Stimulated activated naive CD8-positive, alpha-beta T cell treated with anti-CD3 and anti-CD28 coated beads, Interleukin-15, amount 100 ng/mL, for 72 hours (primary cell): ENCODE data around the gene PRKCB.
"Not testable (repeated sequence)": the region's sequence is repeated elsewhere in the genome, so short reads cannot be mapped to it uniquely, and the experiment has no call there.

Experiments
- ATAC-seq: fragments of 150-1000 bp; cut with Tn5 transposase; 2 replicates; pipeline ENCODE4 v1.10.0; 2021; ENCODE audit warnings: mild to moderate bottlenecking, moderate library complexity
- DNase-seq, 2 donors: peaks; one replicate each; pipeline ENCODE4 v3.0.0; 2021 to 2022
- H3K27ac Mint-ChIP-seq, 2 donors: one replicate each; pipeline ENCODE4 v1.8.0; 2022; ENCODE audit warnings: mild to moderate bottlenecking in 2 of 2, mixed read lengths in 2 of 2, moderate library complexity in 2 of 2
- H3K27me3 Mint-ChIP-seq: one replicate; pipeline ENCODE4 v1.8.0; 2022; ENCODE audit warnings: mixed read lengths
- H3K4me1 Mint-ChIP-seq: one replicate; pipeline ENCODE4 v1.8.0; 2022; ENCODE audit warnings: mild to moderate bottlenecking, mixed read lengths
- H3K4me3 Mint-ChIP-seq, 2 donors: one replicate each; pipeline ENCODE4 v1.8.0; 2022; ENCODE audit warnings: mild to moderate bottlenecking in 2 of 2, mixed read lengths in 2 of 2, moderate library complexity in 1 of 2
- H3K9me3 Mint-ChIP-seq, 2 donors: one replicate each; pipeline ENCODE4 v1.8.0; 2022; ENCODE audit warnings: mixed read lengths in 2 of 2

The PRKCB gene

DNA sequence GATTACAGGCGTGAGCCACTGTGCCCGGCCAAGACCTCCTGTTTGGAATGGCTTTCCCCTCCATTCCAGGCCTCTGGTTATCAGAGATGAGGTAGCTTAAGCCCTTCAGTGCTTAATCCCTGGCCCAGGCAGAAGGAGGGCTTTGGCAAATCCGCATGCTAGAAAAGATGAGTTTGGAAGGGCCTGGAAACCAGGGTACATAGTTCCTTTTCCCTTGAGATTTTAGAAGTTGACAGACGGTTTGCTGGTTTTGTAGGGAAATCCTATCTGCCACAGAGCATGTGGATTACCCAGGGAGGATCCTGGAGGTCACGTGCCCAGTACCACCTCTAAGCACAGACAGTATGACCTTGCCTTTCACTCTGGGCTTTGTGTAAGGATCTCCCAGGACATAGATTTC is 305.7 kb downstream of the PRKCB start:
- ATAC-seq, result no peak
- no peak overlapping the region for H3K4me3 Mint-ChIP-seq
- peaks cover 0 to 12% of the 10 kb centered on the region in 2 donors for H3K9me3 Mint-ChIP-seq
- H3K27ac Mint-ChIP-seq, result peak overlapping the region in 1 of 2 donors; percentile 66
- H3K27me3 Mint-ChIP-seq, result no peaks in the 10 kb centered on the region
- peaks cover 44% of the 10 kb centered on the region for H3K4me1 Mint-ChIP-seq
- no peak for DNase-seq

DNA sequence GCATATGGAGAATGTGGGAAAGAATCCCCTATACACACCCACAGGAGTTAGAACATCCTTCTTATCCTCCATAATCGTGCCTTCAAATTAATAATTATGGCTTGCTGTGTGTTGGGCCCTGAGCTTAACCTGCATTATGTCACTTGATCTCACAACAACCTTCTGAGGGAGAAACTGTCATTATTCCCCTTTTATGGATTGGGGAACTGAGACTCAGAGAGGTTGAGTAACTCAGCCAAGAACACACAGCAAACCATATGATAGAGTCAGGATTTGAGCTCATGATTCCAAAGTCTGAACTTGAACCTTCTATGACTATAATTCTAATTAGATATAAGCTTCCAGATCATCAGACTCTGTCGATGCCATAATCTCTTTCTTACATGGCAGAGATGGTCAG is 306.1 kb downstream of the PRKCB start:
- peaks cover 44% of the 10 kb centered on the region for H3K4me1 Mint-ChIP-seq
- H3K27me3 Mint-ChIP-seq, result no peaks in the 10 kb centered on the region
- no peak overlapping the region for H3K27ac Mint-ChIP-seq
- ATAC-seq (no peak), DNase-seq (no peak)
- H3K4me3 Mint-ChIP-seq, result no peak overlapping the region
- peaks cover 0 to 12% of the 10 kb centered on the region in 2 donors for H3K9me3 Mint-ChIP-seq

DNA sequence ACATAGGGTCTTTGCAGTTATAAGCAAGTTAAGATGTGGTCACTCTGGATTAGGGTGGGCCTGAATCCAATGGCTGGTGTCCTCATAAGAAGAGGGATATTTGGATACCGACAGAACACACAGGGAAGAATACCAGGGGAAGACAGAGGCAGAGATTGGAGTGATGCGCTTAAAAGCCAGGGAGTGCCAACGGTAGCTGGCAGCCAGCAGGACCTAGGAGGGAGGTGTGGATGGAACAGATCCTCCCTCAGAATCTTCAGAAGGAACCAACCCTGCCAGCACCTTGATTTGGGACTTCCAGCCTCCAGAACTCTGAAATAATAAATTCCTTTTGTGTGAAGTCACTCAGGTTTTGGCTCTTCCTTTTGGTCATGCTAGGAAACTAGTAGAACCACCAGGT is 310.1 kb downstream of the PRKCB start:
- Mint-ChIP-seq H3K27me3 (no peaks in the 10 kb centered on the region), H3K4me3 (no peak overlapping the region), H3K4me1 (peaks cover 38% of the 10 kb centered on the region), H3K27ac (peak overlapping the region in 1 of 2 donors; percentile 68), H3K9me3 (peaks cover 0 to 12% of the 10 kb centered on the region in 2 donors)
- DNase-seq (no peak), ATAC-seq (no peak)

DNA sequence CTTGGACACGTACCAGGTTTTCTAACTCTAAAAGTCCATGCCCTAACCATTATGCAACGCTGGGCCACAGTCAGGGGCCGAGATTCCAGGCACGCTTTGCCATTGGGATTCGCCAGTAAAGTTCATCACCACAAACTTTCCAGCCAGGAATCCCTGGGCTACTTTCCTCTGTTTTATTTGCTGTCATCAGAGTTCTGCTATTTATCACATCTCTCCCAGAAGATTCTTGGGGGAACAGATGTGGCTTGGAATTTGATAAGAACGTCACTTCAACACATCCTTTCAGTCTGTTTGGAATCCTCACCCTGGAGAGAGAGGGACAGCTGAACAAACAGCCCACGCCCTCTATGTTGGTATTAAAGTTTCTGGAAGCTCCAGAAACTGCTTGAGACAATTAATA is 310.7 kb downstream of the PRKCB start:
- Mint-ChIP-seq H3K9me3 (peaks cover 4 to 12% of the 10 kb centered on the region in 2 donors), H3K27me3 (no peaks in the 10 kb centered on the region), H3K27ac (no peak overlapping the region), H3K4me1 (peaks cover 44% of the 10 kb centered on the region), H3K4me3 (no peak overlapping the region)
- no peak for DNase-seq
- no peak for ATAC-seq

DNA sequence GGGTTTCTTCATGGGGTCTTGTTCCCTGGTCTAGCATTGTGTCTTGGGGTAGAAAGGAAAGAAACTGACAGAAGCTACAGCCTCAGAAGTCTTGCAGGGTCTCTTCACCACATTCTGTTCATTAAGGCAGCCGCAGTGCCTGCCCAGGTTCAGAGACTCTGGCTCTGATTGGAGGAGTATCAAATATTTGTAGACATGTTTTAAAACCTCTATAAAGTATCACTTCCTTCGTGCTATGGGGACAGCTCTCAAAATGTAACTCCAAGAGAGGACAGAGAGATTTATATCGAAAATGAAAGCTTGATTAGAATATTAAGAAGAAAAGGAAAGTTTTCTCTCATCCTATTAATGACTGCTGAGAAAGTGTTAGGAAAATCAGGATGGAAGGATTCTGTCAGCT is 313.3 kb downstream of the PRKCB start:
- Mint-ChIP-seq H3K4me1 (peaks cover 44% of the 10 kb centered on the region), H3K9me3 (peaks cover 8 to 16% of the 10 kb centered on the region in 2 donors), H3K27ac (peak overlapping the region; percentile 20 to 45), H3K27me3 (no peaks in the 10 kb centered on the region), H3K4me3 (no peak overlapping the region)
- DNase-seq (no peak), ATAC-seq (no peak)

DNA sequence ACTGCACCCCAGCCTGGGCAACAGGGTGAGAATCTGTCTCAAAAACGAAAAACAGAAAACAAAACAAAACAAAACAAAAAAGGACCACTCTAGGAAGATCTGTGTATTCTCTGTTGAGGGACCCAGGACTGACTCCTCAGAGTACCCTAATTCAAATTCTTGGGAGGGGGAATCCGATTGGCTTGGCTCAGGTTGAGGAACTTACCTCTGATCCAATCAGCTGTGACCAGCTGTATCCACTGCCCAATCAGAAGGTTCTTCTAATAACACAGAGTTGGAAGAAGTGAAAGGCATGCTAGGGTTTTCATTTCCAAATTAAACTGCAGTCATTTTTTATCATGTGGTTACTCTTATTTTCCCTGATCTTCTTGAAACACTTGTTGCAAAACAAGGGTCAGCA is 314.5 kb downstream of the PRKCB start:
- peaks cover 8 to 12% of the 10 kb centered on the region in 2 donors for H3K9me3 Mint-ChIP-seq
- no peak for ATAC-seq
- no peak for DNase-seq
- H3K4me3 Mint-ChIP-seq, result peak overlapping the region in 1 of 2 donors; percentile 25
- H3K27me3 Mint-ChIP-seq, result no peaks in the 10 kb centered on the region
- peaks cover 50% of the 10 kb centered on the region for H3K4me1 Mint-ChIP-seq
- H3K27ac Mint-ChIP-seq, result peak overlapping the region; percentile 12 to 62

DNA sequence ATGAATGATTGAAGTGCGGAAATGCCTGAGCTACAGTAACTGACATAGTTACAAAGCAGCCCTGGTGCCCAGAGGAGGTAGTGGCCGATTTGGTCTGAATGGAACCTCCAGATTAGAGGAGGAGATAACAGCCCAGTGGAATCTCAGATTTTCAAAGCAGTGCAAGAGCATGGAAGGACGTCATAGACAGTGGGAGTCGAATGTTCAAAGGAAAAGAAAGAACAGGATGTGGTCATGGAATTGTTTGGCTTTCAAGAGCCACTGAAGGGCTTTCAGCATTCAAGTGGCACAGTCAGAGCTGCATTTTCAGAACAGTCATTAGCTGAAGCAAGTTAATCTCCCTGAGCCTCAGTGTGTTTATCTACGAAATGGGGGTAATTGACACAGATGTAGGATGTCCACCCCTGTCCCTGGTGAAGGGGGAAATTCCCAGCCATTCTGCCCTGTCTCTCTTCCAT is 315.7 kb downstream of the PRKCB start:
- DNase-seq (peak; percentile 7 to 23), ATAC-seq (peak; percentile 81)
- peaks cover 60% of the 10 kb centered on the region for H3K4me1 Mint-ChIP-seq
- H3K27me3 Mint-ChIP-seq, result no peaks in the 10 kb centered on the region
- no peak overlapping the region for H3K27ac Mint-ChIP-seq
- H3K4me3 Mint-ChIP-seq, result peak overlapping the region; percentile 22 to 44
- H3K9me3 Mint-ChIP-seq, result peaks cover 8% of the 10 kb centered on the region in 2 donors

DNA sequence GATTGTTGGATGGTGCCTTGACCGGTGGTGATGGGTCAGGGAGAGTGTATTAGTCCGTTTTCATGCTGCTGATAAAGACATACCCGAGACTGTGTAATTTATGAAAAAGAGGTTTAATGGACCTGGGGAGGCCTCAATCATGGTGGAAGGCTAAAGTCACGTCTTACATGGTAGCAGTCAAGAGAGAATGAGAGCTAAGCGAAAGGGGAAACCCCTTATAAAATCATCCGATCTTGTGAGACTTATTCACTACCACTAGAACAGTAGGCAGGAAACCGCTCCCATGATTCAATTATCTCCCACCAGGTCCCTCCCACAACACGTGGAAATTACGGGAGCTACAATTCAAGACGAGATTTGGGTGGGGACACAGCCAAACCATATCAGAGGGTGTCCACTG is 316.3 kb downstream of the PRKCB start:
- DNase-seq, ATAC-seq, H3K27ac Mint-ChIP-seq, H3K27me3 Mint-ChIP-seq, H3K9me3 Mint-ChIP-seq: not testable (repeated sequence)
- peak overlapping the region in 1 of 2 donors; percentile 8 for H3K4me3 Mint-ChIP-seq
- H3K4me1 Mint-ChIP-seq, result peaks cover 64% of the 10 kb centered on the region

DNA sequence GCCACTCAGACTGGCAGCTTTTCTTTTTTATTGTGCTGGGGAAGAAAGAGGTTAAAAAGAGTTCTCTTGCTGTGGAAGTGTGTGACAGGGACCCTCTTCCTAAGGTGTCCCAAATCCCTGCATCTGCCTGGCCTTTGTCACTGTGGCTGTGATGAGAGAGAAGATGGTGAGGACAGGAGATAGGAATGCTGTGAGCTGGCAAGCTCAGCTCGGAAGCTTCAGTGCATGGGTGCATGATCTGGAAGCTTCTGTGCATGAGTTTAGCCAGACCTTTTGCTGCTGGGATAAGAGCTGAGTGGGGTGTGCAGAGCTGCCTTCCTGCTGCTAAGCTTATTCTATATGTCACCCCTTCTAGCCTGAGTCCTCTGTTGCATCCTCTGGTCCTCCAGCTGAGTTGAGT is 317.0 kb downstream of the PRKCB start:
- Mint-ChIP-seq H3K27ac (peak overlapping the region in 1 of 2 donors; percentile 31), H3K9me3 (peaks cover 8% of the 10 kb centered on the region in 2 donors), H3K27me3 (no peaks in the 10 kb centered on the region), H3K4me3 (no peak overlapping the region), H3K4me1 (peaks cover 64% of the 10 kb centered on the region)
- DNase-seq (no peak), ATAC-seq (no peak)

DNA sequence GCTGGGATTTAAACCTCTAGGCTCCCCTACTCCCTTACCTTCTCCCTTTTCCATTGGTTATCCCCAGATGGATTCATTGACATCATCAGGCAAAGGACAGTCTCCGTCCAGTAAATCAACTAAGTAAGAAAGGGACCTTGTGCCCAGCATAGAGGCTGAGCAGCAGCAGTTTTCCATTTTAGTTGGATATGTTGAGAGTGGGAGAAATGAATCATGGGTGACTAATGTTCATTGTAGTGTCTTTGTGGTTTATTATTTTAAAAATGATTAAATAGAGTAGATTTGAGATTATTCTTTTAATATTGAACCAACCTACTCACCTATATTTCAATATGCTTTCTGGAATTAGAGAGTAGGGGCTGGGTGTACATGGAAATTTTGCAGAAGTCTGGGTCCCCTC is 321.0 kb downstream of the PRKCB start:
- H3K9me3 Mint-ChIP-seq, result peaks cover 1 to 8% of the 10 kb centered on the region in 2 donors
- no peak overlapping the region for H3K4me3 Mint-ChIP-seq
- H3K27me3 Mint-ChIP-seq, result no peaks in the 10 kb centered on the region
- ATAC-seq, result no peak
- H3K4me1 Mint-ChIP-seq, result peaks cover 31% of the 10 kb centered on the region
- H3K27ac Mint-ChIP-seq, result no peak overlapping the region
- no peak for DNase-seq

DNA sequence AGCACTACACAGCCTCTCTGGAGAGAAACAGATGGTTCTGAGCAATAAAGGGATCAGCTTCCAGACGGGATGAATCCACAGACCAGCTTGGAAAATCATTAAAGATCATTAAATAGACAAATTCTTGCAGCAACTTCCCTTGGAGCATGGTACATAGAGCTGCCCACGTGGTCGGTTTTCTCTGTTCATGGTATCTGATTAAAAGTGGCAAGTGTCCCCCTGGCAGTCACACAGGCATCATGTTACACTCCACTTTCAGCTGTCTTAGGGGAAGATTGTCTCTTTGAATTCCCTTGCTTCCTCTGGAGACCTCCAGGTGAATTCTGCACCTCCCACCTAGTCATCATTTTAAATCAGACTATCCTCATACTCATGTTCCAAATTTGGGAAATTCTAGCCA is 328.2 kb downstream of the PRKCB start:
- Mint-ChIP-seq H3K27ac (no peak overlapping the region), H3K9me3 (no peaks in the 10 kb centered on the region), H3K4me3 (no peak overlapping the region), H3K27me3 (no peaks in the 10 kb centered on the region), H3K4me1 (no peaks in the 10 kb centered on the region)
- ATAC-seq, result no peak
- DNase-seq, result no peak

DNA sequence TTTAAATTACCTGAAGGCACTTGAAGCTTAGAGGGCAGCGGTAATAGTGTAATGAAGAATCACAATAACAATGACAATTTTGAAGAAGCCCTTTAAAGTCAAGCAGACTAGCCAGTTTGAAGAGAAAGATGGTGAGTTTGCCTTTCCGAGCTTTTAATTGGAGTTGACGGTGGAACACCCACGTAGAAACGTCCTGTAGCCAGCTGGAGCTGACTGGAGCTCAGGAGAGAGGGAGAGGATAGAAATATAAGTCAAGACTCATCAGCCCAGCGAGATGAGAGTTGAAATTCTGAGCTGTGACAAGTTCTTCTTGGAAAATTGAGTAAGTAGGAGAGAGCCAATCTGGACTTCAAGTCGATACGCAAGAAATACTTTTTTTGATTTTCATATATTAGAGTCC is 328.6 kb downstream of the PRKCB start:
- no peaks in the 10 kb centered on the region for H3K9me3 Mint-ChIP-seq
- no peak overlapping the region for H3K4me3 Mint-ChIP-seq
- no peak overlapping the region for H3K27ac Mint-ChIP-seq
- H3K27me3 Mint-ChIP-seq, result no peaks in the 10 kb centered on the region
- no peaks in the 10 kb centered on the region for H3K4me1 Mint-ChIP-seq
- ATAC-seq, result no peak
- no peak for DNase-seq

DNA sequence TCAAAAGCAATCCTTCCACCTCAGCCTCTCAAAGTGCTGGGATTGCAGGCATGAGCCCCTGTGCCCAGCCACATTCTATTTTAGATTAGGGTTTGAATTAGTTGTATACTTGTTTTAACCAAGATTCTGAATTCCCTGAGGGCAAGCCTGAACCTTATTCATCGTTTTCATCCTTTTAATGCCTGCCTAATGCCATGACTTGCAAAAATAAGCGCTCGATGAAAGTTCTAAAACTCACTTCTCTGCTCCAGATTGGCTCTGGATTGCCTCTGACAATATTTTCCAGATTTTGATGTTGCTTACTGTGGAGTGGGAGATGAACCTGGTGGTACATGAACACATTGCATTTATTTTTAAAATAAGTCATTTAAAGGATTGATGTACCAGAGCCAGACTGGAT is 329.5 kb downstream of the PRKCB start:
- no peaks in the 10 kb centered on the region for H3K27me3 Mint-ChIP-seq
- DNase-seq (no peak), ATAC-seq (no peak)
- no peak overlapping the region for H3K4me3 Mint-ChIP-seq
- no peaks in the 10 kb centered on the region for H3K4me1 Mint-ChIP-seq
- H3K9me3 Mint-ChIP-seq, result no peaks in the 10 kb centered on the region
- H3K27ac Mint-ChIP-seq, result no peak overlapping the region

DNA sequence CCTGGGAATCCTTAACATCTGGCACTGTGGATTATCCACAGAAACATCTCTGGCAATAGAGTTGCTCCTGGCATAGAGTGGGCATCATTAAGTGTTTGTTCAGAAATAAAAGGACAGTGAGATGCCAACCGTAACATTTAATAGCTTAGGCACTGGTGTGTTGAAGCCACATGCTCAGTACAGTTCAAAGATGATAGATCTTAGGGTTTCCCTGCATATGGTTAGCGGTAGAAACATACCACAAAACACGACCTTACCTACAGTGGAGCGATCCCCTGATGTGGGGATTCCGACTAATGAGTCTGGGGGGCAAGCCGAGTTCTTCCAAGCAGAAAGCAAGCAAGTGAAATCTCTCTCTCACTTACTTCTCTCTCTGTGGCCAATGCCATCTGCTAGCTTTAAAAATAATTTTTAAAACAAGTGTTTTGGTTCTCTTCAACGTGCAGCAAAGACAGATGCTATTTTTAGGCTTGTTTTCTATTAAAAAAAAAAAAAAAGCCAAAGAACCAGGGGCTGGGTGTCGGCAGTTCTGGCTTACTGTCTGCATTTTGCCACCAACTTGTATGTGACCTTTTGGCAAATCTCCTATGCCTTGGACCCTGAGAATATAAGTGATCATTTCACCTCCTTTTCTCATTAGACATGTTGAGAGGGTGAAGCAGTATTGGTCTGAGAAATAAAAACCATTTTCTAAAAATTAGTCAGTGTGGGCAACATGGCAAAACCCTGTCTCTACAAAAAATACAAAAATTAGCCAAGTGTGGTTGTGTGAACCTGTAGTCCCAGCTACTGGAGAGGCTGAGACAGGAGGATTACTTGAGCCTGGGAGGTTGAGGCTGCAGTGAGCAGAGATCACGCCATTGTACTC is 331.1 kb downstream of the PRKCB start:
- no peaks in the 10 kb centered on the region for H3K9me3 Mint-ChIP-seq
- no peaks in the 10 kb centered on the region for H3K27me3 Mint-ChIP-seq
- no peak for DNase-seq
- no peak for ATAC-seq
- H3K4me3 Mint-ChIP-seq, result no peak overlapping the region
- H3K4me1 Mint-ChIP-seq, result no peaks in the 10 kb centered on the region
- H3K27ac Mint-ChIP-seq, result no peak overlapping the region

DNA sequence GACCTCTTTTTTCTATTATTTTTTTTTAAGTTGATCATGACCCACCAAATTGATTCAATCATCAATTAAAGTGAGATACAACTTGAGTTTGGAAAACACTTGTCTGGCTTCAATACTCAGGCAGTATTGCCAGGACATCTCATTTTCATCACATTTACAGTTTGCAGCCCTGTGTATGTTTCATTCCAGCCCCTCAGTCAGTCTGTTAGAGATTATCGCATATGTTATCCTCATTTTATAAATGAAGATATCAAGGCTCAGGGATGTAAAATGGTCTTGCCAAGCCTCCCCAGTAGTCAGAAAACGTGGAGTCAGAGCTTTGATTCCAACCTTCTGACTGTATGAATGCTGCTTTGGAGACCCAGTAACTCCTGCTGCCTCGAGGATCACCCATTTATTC is 333.1 kb downstream of the PRKCB start:
- DNase-seq (no peak), ATAC-seq (no peak)
- Mint-ChIP-seq H3K27me3 (no peaks in the 10 kb centered on the region), H3K4me1 (no peaks in the 10 kb centered on the region), H3K27ac (no peak overlapping the region), H3K9me3 (no peaks in the 10 kb centered on the region), H3K4me3 (no peak overlapping the region)

DNA sequence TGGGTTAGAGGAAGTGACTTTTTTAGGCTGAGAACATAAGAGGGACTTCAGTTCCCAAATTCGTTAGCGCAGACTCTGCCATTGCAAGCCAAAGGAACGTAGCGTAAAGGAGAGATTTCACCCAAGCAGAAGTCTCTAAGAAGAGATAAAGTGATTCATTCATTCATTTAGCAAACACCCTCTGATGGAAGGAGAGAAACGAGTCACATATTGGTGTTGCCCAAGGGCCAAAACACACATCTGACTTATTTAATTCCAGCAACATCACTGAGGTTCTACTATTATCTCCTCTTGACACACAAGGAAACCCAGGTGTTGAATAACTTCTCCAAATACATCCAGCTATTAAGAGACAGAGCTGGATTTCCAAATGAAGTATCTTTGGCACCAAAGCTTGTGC is 334.6 kb downstream of the PRKCB start:
- no peak overlapping the region for H3K27ac Mint-ChIP-seq
- DNase-seq (no peak), ATAC-seq (no peak)
- no peak overlapping the region for H3K4me3 Mint-ChIP-seq
- H3K27me3 Mint-ChIP-seq, result no peaks in the 10 kb centered on the region
- H3K9me3 Mint-ChIP-seq, result no peaks in the 10 kb centered on the region
- H3K4me1 Mint-ChIP-seq, result no peaks in the 10 kb centered on the region

DNA sequence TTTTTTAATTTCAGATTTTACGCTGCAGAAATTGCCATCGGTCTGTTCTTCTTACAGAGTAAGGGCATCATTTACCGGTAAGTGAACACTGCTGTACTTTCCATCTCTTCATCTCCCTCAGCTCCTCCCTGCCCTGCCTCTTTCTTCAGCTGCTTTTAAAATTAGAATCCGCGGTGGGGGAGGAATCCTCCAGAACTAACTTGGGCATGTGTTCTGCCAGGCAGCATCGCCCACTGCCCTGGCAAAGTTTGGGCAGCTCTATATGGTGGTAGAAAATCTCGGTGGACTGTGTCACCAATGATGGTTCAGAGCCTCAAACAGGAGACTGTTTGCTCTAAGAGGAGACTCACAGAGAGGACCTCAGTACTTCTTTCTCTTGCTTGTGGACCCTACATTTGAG is 338.7 kb downstream of the PRKCB start:
- H3K9me3 Mint-ChIP-seq, result no peaks in the 10 kb centered on the region
- DNase-seq (no peak), ATAC-seq (no peak)
- no peak overlapping the region for H3K27ac Mint-ChIP-seq
- H3K4me1 Mint-ChIP-seq, result no peaks in the 10 kb centered on the region
- no peaks in the 10 kb centered on the region for H3K27me3 Mint-ChIP-seq
- H3K4me3 Mint-ChIP-seq, result no peak overlapping the region
